HepG2 (cell line): ENCODE data around the gene CBX2. TPM values are rescaled to one million over a fixed set of nuclear protein-coding genes. Genes with fewer than 3 reads are reported as not detected.

Experiments
- ARNT ChIP-seq: fragments of 450-650 bp; IDR thresholded peaks from 2 replicates; pipeline ENCODE4 v1.6.1; 2017
- ELF3 ChIP-seq: IDR thresholded peaks from 2 replicates; pipeline ENCODE4 v1.6.1; 2016; ENCODE audit warnings: missing genetic modification reagents, missing compliant biosample characterization
- ESRRA ChIP-seq: sonication (generic); formaldehyde crosslinking; IDR thresholded peaks from 2 replicates; pipeline ENCODE4 v1.5.1; 2020; ENCODE audit warnings: mild to moderate bottlenecking, low read depth, missing genetic modification reagents
- HMG20A ChIP-seq: IDR thresholded peaks from 2 replicates; pipeline ENCODE4 v1.6.1; 2016; ENCODE audit warnings: borderline replicate concordance
- KDM5A ChIP-seq: fragments of 200-600 bp; sonication (generic); IDR thresholded peaks from 2 replicates; pipeline ENCODE4 v1.7.0; 2018; ENCODE audit warnings: antibody characterized with exemption, mild to moderate bottlenecking, low read length, borderline replicate concordance
- MIXL1 ChIP-seq: IDR thresholded peaks from 2 replicates; pipeline ENCODE4 v1.6.1; 2016
- MYC ChIP-seq: sonication (generic); formaldehyde crosslinking; IDR thresholded peaks from 2 replicates; pipeline ENCODE4 v1.9.0; 2021; ENCODE audit warnings: missing genetic modification reagents, borderline replicate concordance
- NCOA2 ChIP-seq: sonication (generic); formaldehyde crosslinking; IDR thresholded peaks from 2 replicates; pipeline ENCODE4 v1.8.0; 2022; ENCODE audit warnings: inconsistent platforms
- NR2F1 ChIP-seq, 2 experiments: fragments of 450-650 bp in 1 of 2; formaldehyde crosslinking in 1 of 2; IDR thresholded peaks; 2 replicates each; pipeline versions ENCODE4 v1.5.0 to v1.6.1; 2016 to 2020; ENCODE audit warnings: mild to moderate bottlenecking in 1 of 2, missing compliant biosample characterization in 1 of 2, missing genetic modification reagents in 1 of 2, moderate library complexity in 1 of 2
- PRPF4 ChIP-seq: fragments of 200-400 bp; formaldehyde crosslinking; IDR thresholded peaks from 2 replicates; pipeline ENCODE4 v1.6.1; 2016; ENCODE audit warnings: low read length, low read depth; ENCODE audit not compliant: poor library complexity, severe bottlenecking
- ZKSCAN1 ChIP-seq: fragments of 150-350 bp; IDR thresholded peaks from 2 replicates; pipeline ENCODE4 v1.6.1; 2014; ENCODE audit warnings: low read length
- ZNF333 ChIP-seq: sonication (generic); formaldehyde crosslinking; IDR thresholded peaks from 2 replicates; pipeline ENCODE4 v1.4.0; 2020; ENCODE audit warnings: mild to moderate bottlenecking, missing genetic modification reagents, borderline replicate concordance
- ZNF343 ChIP-seq: sonication (generic); formaldehyde crosslinking; IDR thresholded peaks from 2 replicates; pipeline ENCODE4 v1.4.0; 2020; ENCODE audit warnings: mild to moderate bottlenecking, missing genetic modification reagents
- ZNF510 ChIP-seq: sonication (generic); formaldehyde crosslinking; IDR thresholded peaks from 2 replicates; pipeline ENCODE4 v1.4.0; 2020; ENCODE audit warnings: low read depth, mild to moderate bottlenecking, missing genetic modification reagents
- polyA plus RNA-seq, 8 experiments: library from polyadenylated mRNA; depleted of rRNA in 3 of 8; stranded (reverse) in 7 of 8; unstranded in 1 of 8; fragments of >200 nt; fragmentation: Illumina TruSeq in 4 of 8; extraction: Trizol in 4 of 8; gene quantifications; 2 replicates each; pipeline versions ENCODE4 v1.2.1 to v1.2.3, GENCODE V29; 2011 to 2016; ENCODE audit warnings: low read depth in 4 of 8, missing spikeins in 1 of 8, mixed read lengths in 1 of 8; ENCODE audit not compliant: insufficient read depth in 1 of 8
- total RNA-seq, 5 experiments: library from RNA; depleted of rRNA; stranded (reverse); fragments of >200 nt; fragmentation: Illumina TruSeq; extraction: Trizol; gene quantifications; 2 replicates each; pipeline ENCODE4 v1.2.3, GENCODE V29; 2016; ENCODE audit warnings: low read depth in 1 of 5
- TF ChIP-seq, protein P1 (sequence below): sonication (generic); formaldehyde crosslinking; IDR thresholded peaks from 2 replicates; pipeline ENCODE4 v1.4.0; 2020; ENCODE audit warnings: missing genetic modification reagents
- TF ChIP-seq, protein P2 (sequence below): sonication (generic); formaldehyde crosslinking; IDR thresholded peaks from 2 replicates; pipeline ENCODE4 v1.8.0; 2022; ENCODE audit warnings: mild to moderate bottlenecking, missing genetic modification reagents
- TF ChIP-seq, protein P3 (sequence below): sonication (generic); formaldehyde crosslinking; IDR thresholded peaks from 2 replicates; pipeline ENCODE4 v1.4.0; 2020; ENCODE audit warnings: missing genetic modification reagents

Gene CBX2
- total and polyA plus RNA-seq, 2 of the 13 experiments (the other 11 are each of a cell fraction or from before 2014, with no cell fraction given): 14.5 to 31.1 TPM

DNA sequence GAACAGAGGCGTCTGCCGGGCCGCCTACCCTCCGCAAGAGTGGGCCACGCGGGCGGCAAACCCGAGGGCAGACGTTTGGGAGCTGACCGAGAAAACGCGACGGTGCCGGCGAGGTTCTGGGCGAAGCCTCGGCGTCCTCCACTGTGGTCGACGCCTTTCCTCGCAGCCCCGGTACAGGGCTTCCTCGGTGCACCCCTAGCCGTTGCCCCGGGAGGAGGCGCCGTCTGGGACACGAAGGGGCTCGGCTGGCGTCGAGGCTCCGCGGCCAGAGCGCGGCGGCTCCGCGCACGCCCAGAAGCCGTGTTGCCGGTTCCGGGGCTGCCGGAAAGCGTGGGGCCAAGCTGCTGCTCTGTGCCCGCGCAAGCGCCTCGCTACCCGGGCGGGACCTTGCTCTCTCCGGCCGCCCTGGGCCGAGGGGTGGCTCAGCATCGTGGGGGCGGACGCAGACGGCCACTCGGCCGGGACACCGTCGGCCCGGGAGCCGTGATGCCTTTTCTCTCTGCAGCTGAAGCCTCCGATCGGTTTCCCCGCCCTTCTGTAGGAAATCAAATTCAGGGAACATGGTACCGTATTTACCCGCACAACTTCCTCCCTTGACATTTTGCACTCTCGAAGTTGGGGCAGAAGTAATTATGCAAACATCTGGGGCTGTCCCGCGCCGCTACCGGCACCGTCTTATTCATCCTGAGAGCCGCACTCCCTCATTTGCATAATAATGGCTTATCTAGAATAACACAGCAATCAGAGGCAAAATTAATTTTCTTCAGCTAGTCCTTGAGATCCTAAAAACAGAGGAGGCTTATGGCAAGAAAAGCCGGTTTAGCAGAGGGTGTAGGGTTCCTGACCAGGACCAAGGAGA, 26.3 kb downstream of the CBX2 start (continued):
- peak; percentile 70 for TF ChIP-seq ESRRA (CRISPR knock-in tag)
- TF ChIP-seq, protein P1, sequence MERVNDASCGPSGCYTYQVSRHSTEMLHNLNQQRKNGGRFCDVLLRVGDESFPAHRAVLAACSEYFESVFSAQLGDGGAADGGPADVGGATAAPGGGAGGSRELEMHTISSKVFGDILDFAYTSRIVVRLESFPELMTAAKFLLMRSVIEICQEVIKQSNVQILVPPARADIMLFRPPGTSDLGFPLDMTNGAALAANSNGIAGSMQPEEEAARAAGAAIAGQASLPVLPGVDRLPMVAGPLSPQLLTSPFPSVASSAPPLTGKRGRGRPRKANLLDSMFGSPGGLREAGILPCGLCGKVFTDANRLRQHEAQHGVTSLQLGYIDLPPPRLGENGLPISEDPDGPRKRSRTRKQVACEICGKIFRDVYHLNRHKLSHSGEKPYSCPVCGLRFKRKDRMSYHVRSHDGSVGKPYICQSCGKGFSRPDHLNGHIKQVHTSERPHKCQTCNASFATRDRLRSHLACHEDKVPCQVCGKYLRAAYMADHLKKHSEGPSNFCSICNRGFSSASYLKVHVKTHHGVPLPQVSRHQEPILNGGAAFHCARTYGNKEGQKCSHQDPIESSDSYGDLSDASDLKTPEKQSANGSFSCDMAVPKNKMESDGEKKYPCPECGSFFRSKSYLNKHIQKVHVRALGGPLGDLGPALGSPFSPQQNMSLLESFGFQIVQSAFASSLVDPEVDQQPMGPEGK: peak; percentile 52
- TF ChIP-seq KDM5A: no peak
- TF ChIP-seq PRPF4: no peak
- TF ChIP-seq ZNF510 (CRISPR knock-in tag): peak; percentile 88; the same call in 1 of the 2 replicates
- 0 out of 2 replicates have a peak, but pooled peaks have one; percentile 29 for TF ChIP-seq HMG20A
- peak; percentile 68; the same call in 1 of the 2 replicates for TF ChIP-seq MIXL1 (CRISPR knock-in tag)
- no peak for TF ChIP-seq ZKSCAN1
- peak; percentile 80; the same call in 1 of the 2 replicates for TF ChIP-seq ELF3 (CRISPR knock-in tag)
- TF ChIP-seq NCOA2 (CRISPR knock-in tag): peak; percentile 23; the same call in 1 of the 2 replicates
- TF ChIP-seq ARNT: no peak
- peak; percentile 50; the same call in 1 of the 2 replicates for TF ChIP-seq MYC
- TF ChIP-seq, protein P2, sequence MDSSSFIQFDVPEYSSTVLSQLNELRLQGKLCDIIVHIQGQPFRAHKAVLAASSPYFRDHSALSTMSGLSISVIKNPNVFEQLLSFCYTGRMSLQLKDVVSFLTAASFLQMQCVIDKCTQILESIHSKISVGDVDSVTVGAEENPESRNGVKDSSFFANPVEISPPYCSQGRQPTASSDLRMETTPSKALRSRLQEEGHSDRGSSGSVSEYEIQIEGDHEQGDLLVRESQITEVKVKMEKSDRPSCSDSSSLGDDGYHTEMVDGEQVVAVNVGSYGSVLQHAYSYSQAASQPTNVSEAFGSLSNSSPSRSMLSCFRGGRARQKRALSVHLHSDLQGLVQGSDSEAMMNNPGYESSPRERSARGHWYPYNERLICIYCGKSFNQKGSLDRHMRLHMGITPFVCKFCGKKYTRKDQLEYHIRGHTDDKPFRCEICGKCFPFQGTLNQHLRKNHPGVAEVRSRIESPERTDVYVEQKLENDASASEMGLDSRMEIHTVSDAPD: no peak
- TF ChIP-seq NR2F1 (CRISPR knock-in tag; IDR thresholded peaks at IDR 0.05): no peak
- peak; percentile 96 for TF ChIP-seq ZNF333 (CRISPR knock-in tag)
- TF ChIP-seq ZNF343: peak; percentile 86
- TF ChIP-seq, protein P3, sequence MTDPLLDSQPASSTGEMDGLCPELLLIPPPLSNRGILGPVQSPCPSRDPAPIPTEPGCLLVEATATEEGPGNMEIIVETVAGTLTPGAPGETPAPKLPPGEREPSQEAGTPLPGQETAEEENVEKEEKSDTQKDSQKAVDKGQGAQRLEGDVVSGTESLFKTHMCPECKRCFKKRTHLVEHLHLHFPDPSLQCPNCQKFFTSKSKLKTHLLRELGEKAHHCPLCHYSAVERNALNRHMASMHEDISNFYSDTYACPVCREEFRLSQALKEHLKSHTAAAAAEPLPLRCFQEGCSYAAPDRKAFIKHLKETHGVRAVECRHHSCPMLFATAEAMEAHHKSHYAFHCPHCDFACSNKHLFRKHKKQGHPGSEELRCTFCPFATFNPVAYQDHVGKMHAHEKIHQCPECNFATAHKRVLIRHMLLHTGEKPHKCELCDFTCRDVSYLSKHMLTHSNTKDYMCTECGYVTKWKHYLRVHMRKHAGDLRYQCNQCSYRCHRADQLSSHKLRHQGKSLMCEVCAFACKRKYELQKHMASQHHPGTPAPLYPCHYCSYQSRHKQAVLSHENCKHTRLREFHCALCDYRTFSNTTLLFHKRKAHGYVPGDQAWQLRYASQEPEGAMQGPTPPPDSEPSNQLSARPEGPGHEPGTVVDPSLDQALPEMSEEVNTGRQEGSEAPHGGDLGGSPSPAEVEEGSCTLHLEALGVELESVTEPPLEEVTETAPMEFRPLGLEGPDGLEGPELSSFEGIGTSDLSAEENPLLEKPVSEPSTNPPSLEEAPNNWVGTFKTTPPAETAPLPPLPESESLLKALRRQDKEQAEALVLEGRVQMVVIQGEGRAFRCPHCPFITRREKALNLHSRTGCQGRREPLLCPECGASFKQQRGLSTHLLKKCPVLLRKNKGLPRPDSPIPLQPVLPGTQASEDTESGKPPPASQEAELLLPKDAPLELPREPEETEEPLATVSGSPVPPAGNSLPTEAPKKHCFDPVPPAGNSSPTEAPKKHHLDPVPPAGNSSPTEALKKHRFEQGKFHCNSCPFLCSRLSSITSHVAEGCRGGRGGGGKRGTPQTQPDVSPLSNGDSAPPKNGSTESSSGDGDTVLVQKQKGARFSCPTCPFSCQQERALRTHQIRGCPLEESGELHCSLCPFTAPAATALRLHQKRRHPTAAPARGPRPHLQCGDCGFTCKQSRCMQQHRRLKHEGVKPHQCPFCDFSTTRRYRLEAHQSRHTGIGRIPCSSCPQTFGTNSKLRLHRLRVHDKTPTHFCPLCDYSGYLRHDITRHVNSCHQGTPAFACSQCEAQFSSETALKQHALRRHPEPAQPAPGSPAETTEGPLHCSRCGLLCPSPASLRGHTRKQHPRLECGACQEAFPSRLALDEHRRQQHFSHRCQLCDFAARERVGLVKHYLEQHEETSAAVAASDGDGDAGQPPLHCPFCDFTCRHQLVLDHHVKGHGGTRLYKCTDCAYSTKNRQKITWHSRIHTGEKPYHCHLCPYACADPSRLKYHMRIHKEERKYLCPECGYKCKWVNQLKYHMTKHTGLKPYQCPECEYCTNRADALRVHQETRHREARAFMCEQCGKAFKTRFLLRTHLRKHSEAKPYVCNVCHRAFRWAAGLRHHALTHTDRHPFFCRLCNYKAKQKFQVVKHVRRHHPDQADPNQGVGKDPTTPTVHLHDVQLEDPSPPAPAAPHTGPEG (CRISPR knock-in tag): peak; percentile 88; the same call in 1 of the 2 replicates
